Nephron progenitor cell (in vitro differentiated cells): Measurements from ENCODE around the gene AASS.

ENCODE experiments used
- DNase-seq: peaks from one replicate; pipeline ENCODE4 v3.0.0; 2021
- H3K27ac Mint-ChIP-seq: 2 replicates; pipeline ENCODE4 v1.8.0; 2021; ENCODE audit warnings: mild to moderate bottlenecking, moderate library complexity, mixed read lengths
- H3K27me3 Mint-ChIP-seq: 2 replicates; pipeline ENCODE4 v1.8.0; 2021; ENCODE audit warnings: mild to moderate bottlenecking, low read depth, mixed read lengths; ENCODE audit not compliant: poor library complexity
- H3K36me3 Mint-ChIP-seq: 2 replicates; pipeline ENCODE4 v1.8.0; 2021; ENCODE audit warnings: low read depth, mixed read lengths
- H3K4me1 Mint-ChIP-seq: 2 replicates; pipeline ENCODE4 v1.8.0; 2021; ENCODE audit warnings: mixed read lengths
- H3K4me3 Mint-ChIP-seq: 2 replicates; pipeline ENCODE4 v1.8.0; 2021; ENCODE audit warnings: mild to moderate bottlenecking, moderate library complexity, mixed read lengths
- H3K9me3 Mint-ChIP-seq: 2 replicates; pipeline ENCODE4 v1.8.0; 2021; ENCODE audit warnings: mild to moderate bottlenecking, moderate library complexity, mixed read lengths
- TF ChIP-seq, protein P1 (sequence below): fragments of 200-600 bp; sonication (generic); IDR thresholded peaks from 2 replicates; pipeline ENCODE4 v1.5.0; 2021; ENCODE audit warnings: antibody characterized with exemption

AASS gene

DNA sequence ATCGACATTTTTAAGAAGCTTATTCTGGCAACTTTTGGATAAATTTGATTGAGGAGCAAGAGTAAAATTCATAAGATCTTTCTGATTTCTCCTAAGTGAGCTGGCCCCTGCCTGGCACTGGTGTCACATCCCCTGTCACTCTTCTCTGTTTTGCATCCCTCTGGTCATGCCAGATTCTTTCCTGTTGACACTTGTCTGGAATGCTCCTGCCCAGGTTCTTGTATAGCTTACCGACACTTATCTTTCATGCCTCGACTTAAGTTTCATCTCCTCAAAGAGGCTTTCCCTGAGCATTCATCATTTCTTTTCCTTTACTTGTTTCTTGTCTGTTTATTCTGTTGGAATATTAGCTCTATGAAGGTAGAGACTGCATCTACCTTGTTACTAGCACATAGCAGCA, 22.2 kb upstream of the AASS start:
- H3K27me3 Mint-ChIP-seq: no peaks in the 10 kb centered on the region
- H3K27ac Mint-ChIP-seq: no peak overlapping the region
- TF ChIP-seq, protein P1, sequence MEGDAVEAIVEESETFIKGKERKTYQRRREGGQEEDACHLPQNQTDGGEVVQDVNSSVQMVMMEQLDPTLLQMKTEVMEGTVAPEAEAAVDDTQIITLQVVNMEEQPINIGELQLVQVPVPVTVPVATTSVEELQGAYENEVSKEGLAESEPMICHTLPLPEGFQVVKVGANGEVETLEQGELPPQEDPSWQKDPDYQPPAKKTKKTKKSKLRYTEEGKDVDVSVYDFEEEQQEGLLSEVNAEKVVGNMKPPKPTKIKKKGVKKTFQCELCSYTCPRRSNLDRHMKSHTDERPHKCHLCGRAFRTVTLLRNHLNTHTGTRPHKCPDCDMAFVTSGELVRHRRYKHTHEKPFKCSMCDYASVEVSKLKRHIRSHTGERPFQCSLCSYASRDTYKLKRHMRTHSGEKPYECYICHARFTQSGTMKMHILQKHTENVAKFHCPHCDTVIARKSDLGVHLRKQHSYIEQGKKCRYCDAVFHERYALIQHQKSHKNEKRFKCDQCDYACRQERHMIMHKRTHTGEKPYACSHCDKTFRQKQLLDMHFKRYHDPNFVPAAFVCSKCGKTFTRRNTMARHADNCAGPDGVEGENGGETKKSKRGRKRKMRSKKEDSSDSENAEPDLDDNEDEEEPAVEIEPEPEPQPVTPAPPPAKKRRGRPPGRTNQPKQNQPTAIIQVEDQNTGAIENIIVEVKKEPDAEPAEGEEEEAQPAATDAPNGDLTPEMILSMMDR: no peak
- H3K9me3 Mint-ChIP-seq: no peaks in the 10 kb centered on the region
- H3K4me3 Mint-ChIP-seq: no peak overlapping the region
- no peak for DNase-seq
- H3K4me1 Mint-ChIP-seq: no peaks in the 10 kb centered on the region
- H3K36me3 Mint-ChIP-seq: no peaks in the 10 kb centered on the region

DNA sequence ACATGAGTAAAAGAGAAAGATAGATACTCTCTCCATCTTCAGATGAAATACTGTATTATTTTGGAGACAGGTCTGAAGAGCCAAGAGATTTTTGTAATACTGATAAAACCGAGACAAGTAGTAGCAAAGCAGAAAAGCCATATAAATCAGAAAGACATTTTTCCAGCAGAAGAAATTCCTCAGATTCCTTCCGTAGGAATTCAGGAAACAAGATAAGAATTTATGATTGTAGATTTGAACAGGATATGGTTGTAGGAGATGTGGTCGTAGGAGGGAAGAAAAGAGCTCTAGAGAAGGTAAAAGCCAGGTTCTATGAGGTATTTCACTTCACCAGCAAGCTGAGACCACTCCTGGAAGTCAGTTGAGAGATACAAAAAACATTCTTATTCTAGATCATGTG, 17.6 kb upstream of the AASS start:
- Mint-ChIP-seq H3K27ac (no peak overlapping the region), H3K4me1 (no peaks in the 10 kb centered on the region), H3K9me3 (no peaks in the 10 kb centered on the region), H3K36me3 (no peaks in the 10 kb centered on the region), H3K4me3 (no peak overlapping the region), H3K27me3 (peaks cover 4% of the 10 kb centered on the region)
- TF ChIP-seq, protein P1: no peak
- no peak for DNase-seq

DNA sequence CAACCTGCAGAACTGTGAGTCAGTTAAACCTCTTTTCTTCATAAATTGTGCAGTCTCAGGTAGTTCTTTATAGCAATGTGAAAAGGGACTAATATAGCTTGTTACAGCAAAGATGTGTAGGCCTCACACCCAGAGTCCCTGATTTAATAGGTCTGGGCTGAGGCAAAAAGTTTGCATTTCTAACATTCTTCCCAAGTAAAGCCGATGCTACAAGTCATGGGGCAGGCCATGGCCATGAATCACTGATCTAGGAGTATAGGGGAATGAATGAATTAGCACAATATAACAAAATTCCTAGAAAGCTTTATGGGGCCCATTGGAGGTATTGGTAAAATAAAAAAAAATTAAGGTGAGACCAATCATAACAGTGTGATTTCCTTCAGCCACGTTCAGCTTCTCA, 11.5 kb upstream of the AASS start:
- Mint-ChIP-seq H3K36me3 (no peaks in the 10 kb centered on the region), H3K9me3 (no peaks in the 10 kb centered on the region), H3K4me1 (no peaks in the 10 kb centered on the region), H3K27me3 (peaks cover 4% of the 10 kb centered on the region), H3K27ac (no peak overlapping the region), H3K4me3 (no peak overlapping the region)
- TF ChIP-seq, protein P1: no peak
- DNase-seq: no peak

- H3K9me3 Mint-ChIP-seq: no peaks in the 10 kb centered on the region
- H3K27me3 Mint-ChIP-seq: peaks cover 12% of the 10 kb centered on the region
- TF ChIP-seq, protein P1: no peak
- H3K4me3 Mint-ChIP-seq: no peak overlapping the region
- H3K27ac Mint-ChIP-seq: no peak overlapping the region
- H3K4me1 Mint-ChIP-seq: peaks cover 9% of the 10 kb centered on the region
- no peak for DNase-seq
- no peaks in the 10 kb centered on the region for H3K36me3 Mint-ChIP-seq
These were observed 4.8 kb upstream of the AASS start for GRCh38 chr7:122148878-122149277.

DNA sequence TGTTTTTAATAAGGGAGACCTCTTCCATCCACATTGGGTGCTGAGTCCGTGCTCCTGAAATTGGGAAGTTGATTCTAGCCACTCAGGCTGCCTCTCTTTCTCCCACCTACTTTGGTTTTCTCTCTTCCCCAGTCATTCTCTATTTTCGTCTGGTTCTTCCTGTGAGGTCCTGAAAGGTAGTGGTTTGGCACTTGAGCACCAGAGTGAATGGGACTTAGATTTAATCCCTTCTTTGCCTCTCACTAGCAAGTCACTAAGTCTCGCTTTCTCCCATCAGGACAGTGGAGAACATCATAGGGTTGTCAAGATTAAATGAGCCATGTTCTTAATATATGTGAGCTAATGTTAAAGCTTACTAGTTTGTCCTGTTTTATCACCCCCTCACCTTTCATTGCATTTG, 4.0 kb upstream of the AASS start:
- no peak overlapping the region for H3K27ac Mint-ChIP-seq
- no peaks in the 10 kb centered on the region for H3K36me3 Mint-ChIP-seq
- H3K4me1 Mint-ChIP-seq: peaks cover 16% of the 10 kb centered on the region

More for the DNA sequence above, 4.0 kb upstream of the AASS start:
- TF ChIP-seq, protein P1: no peak
- H3K27me3 Mint-ChIP-seq: peaks cover 12% of the 10 kb centered on the region
- no peaks in the 10 kb centered on the region for H3K9me3 Mint-ChIP-seq
- DNase-seq: no peak
- H3K4me3 Mint-ChIP-seq: no peak overlapping the region
